ENCODE measurements around the gene NACC2. TPM values are rescaled to one million over a fixed set of nuclear protein-coding genes. Genes with fewer than 3 reads are reported as not detected.

NACC2 gene
- total and polyA plus RNA-seq, 2 donors (not counting 3 experiments of a cell fraction or from before 2014, with no cell fraction given), result 15.8 to 27.1 TPM

DNA sequence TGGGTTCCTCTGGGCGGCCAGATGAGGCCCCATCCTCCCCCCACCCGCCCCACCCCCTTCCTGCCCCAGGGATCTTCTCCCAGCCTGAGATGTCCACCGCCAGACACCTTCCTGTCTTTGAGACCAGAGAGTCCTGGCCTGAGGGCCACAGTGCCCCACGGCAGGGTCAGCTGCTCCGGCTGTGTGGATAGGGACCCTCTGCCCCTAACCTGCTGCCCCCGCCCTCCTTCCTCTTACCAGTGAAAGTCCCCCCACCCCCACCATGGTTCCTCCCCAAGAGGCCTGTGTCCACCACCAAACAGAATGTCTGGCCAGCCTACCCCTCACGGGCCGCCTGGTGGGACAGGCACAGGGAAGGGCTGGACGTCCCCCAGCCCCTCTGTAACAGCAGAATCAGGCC is 90.9 kb downstream of the NACC2 start:
- Histone ChIP-seq H3K4me2 (ENCODE audit: insufficient read depth, low read length) (no peak overlapping the region), H3K27me3 (ENCODE audit: control insufficient read depth in 2 of 2, insufficient read depth in 2 of 2, low read length in 2 of 2) (no peaks in the 10 kb centered on the region), H3K4me3 (replicated peaks in 1 of 3; ENCODE audit: insufficient read depth in 1 of 3, low read depth in 1 of 3, low read length in 3 of 3) (no peak overlapping the region), H3K9me1 (replicated peaks; ENCODE audit: control insufficient read depth, extremely low read depth, insufficient read depth, low read length) (no peaks in the 10 kb centered on the region), H3K36me3 (ENCODE audit: control insufficient read depth in 2 of 2, extremely low read depth in 1 of 2, insufficient read depth in 2 of 2, low read length in 2 of 2) (no peaks in the 10 kb centered on the region), H3K9me3 (replicated peaks; ENCODE audit: control insufficient read depth, insufficient read depth, low read length) (no peaks in the 10 kb centered on the region), H4K20me1 (replicated peaks; ENCODE audit: control insufficient read depth, extremely low read depth, insufficient read depth, low read length) (no peaks in the 10 kb centered on the region), H2AFZ (ENCODE audit: low read depth, low read length) (no peak overlapping the region), H3K79me2 (ENCODE audit: control insufficient read depth, insufficient read depth, low read length) (no peaks in the 10 kb centered on the region), H3K27ac (ENCODE audit: insufficient read depth, low read depth, low read length) (no peak overlapping the region), H3K4me1 (ENCODE audit: control insufficient read depth, extremely low read depth, insufficient read depth, low read length) (peaks cover 19% of the 10 kb centered on the region), H3K9ac (replicated peaks; ENCODE audit: extremely low read depth, insufficient read depth, low read length) (no peak overlapping the region)
- no TSS peak for BruUV-seq (replicated peaks)
- dilution Hi-C loops (cut with MboI; ENCODE audit: extremely low pct_ligation_motif_present, low sequenced_read_pairs), result no loop called here
- ChIA-PET POLR2A (no interaction called here), CTCF (no interaction called here)
- DNase-seq (ENCODE audit: low read depth, low spot score) (no peak), FAIRE-seq (no peak)
- no peak for TF ChIP-seq POLR2AphosphoS5 (IDR thresholded peaks at IDR 0.05; ENCODE audit: insufficient read depth, low read depth, low read length)
- TF ChIP-seq POLR2A (IDR thresholded peaks at IDR 0.05; ENCODE audit: low read depth, low read length), result no peak
- TF ChIP-seq, protein P1, sequence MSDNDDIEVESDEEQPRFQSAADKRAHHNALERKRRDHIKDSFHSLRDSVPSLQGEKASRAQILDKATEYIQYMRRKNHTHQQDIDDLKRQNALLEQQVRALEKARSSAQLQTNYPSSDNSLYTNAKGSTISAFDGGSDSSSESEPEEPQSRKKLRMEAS (IDR thresholded peaks at IDR 0.05; ENCODE audit: insufficient read depth, insufficient read length), result no peak
- no peak for TF ChIP-seq EZH2 (IDR thresholded peaks at IDR 0.05; ENCODE audit: borderline replicate concordance, low read depth, low read length, severe bottlenecking)
- TF ChIP-seq, protein P2, sequence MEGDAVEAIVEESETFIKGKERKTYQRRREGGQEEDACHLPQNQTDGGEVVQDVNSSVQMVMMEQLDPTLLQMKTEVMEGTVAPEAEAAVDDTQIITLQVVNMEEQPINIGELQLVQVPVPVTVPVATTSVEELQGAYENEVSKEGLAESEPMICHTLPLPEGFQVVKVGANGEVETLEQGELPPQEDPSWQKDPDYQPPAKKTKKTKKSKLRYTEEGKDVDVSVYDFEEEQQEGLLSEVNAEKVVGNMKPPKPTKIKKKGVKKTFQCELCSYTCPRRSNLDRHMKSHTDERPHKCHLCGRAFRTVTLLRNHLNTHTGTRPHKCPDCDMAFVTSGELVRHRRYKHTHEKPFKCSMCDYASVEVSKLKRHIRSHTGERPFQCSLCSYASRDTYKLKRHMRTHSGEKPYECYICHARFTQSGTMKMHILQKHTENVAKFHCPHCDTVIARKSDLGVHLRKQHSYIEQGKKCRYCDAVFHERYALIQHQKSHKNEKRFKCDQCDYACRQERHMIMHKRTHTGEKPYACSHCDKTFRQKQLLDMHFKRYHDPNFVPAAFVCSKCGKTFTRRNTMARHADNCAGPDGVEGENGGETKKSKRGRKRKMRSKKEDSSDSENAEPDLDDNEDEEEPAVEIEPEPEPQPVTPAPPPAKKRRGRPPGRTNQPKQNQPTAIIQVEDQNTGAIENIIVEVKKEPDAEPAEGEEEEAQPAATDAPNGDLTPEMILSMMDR (IDR thresholded peaks at IDR 0.05; ENCODE audit: extremely low read depth in 1 of 2, insufficient read depth in 1 of 2, low read depth in 1 of 2, low read length in 2 of 2), result no peak
- no peak for TF ChIP-seq FOS (IDR thresholded peaks at IDR 0.05; ENCODE audit: borderline replicate concordance, insufficient read depth, low read length)
- no peak for TF ChIP-seq MYC (IDR thresholded peaks at IDR 0.05; ENCODE audit: low read depth, low read length)
- TF ChIP-seq JUN (IDR thresholded peaks at IDR 0.05; ENCODE audit: borderline replicate concordance, insufficient read depth, insufficient read length, low read depth), result no peak
- intact Hi-C loops (cut with micrococcal nuclease), result no loop called here
